HL-60 (cell line): ENCODE measurements around the gene DNAJC6.

Experiments
- DNase-seq, 2 experiments: peaks; one replicate each; pipeline ENCODE4 v3.0.0-alpha.2; 2010 to 2020; ENCODE audit warnings: low read depth in 1 of 2, low spot score in 1 of 2
- H3K27ac ChIP-seq: fragments of 250-450 bp; sonication (Bioruptor Pico); replicated peaks from 2 replicates; pipeline ENCODE4 v1.5.1; 2020; ENCODE audit warnings: mild to moderate bottlenecking, moderate library complexity
- H3K27me3 ChIP-seq: fragments of 250-450 bp; sonication (Bioruptor Pico); 2 replicates; pipeline ENCODE4 v1.5.1; 2021; ENCODE audit warnings: mild to moderate bottlenecking, moderate library complexity; ENCODE audit not compliant: insufficient read depth, poor library complexity, severe bottlenecking
- H3K4me3 ChIP-seq: replicated peaks from 2 replicates; pipeline ENCODE4 v1.5.1; 2011; ENCODE audit warnings: mild to moderate bottlenecking, control low read depth, low read length; ENCODE audit not compliant: insufficient read depth
- GABPA ChIP-seq: IDR thresholded peaks from 2 replicates; pipeline ENCODE4 v1.6.1; 2012; ENCODE audit warnings: low read depth
- POLR2AphosphoS5 ChIP-seq: IDR thresholded peaks from 2 replicates; pipeline ENCODE4 v1.6.1; 2012; ENCODE audit warnings: low read depth
- SPI1 ChIP-seq: IDR thresholded peaks from 2 replicates; pipeline ENCODE4 v1.6.1; 2012; ENCODE audit warnings: low read depth, mild to moderate bottlenecking, borderline replicate concordance
- TF ChIP-seq, protein P1 (sequence below): IDR thresholded peaks from 2 replicates; pipeline ENCODE4 v1.6.1; 2012; ENCODE audit warnings: low read depth; ENCODE audit not compliant: insufficient replicate concordance
- TF ChIP-seq, protein P2 (sequence below): IDR thresholded peaks from one replicate; pipeline ENCODE4 v1.5.1; 2011; ENCODE audit warnings: low read length, control low read depth, inconsistent platforms; ENCODE audit not compliant: insufficient read depth

DNAJC6 gene

DNA sequence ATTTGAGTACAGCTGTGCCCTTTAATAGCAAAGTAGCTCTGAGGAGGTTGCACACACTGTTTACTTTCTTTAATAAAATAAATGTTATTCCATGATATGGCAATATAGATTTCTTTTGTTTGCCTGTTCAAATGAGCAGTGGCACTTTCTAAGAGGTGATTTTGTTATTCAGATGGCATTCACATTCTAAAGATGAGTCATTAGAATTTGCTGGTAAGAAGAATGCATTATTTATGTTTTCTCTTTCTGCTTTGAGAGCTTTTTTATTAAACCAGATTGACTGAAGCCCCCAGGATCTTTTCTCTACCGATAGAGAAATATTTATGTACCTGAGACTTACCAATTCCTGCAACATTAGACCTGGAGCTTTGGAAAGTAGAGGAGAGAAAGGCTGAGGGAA, 100.0 kb downstream of the DNAJC6 start:
- no peak for TF ChIP-seq GABPA
- TF ChIP-seq, protein P1, sequence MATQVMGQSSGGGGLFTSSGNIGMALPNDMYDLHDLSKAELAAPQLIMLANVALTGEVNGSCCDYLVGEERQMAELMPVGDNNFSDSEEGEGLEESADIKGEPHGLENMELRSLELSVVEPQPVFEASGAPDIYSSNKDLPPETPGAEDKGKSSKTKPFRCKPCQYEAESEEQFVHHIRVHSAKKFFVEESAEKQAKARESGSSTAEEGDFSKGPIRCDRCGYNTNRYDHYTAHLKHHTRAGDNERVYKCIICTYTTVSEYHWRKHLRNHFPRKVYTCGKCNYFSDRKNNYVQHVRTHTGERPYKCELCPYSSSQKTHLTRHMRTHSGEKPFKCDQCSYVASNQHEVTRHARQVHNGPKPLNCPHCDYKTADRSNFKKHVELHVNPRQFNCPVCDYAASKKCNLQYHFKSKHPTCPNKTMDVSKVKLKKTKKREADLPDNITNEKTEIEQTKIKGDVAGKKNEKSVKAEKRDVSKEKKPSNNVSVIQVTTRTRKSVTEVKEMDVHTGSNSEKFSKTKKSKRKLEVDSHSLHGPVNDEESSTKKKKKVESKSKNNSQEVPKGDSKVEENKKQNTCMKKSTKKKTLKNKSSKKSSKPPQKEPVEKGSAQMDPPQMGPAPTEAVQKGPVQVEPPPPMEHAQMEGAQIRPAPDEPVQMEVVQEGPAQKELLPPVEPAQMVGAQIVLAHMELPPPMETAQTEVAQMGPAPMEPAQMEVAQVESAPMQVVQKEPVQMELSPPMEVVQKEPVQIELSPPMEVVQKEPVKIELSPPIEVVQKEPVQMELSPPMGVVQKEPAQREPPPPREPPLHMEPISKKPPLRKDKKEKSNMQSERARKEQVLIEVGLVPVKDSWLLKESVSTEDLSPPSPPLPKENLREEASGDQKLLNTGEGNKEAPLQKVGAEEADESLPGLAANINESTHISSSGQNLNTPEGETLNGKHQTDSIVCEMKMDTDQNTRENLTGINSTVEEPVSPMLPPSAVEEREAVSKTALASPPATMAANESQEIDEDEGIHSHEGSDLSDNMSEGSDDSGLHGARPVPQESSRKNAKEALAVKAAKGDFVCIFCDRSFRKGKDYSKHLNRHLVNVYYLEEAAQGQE, result no peak
- no peak for TF ChIP-seq SPI1
- TF ChIP-seq, protein P2, sequence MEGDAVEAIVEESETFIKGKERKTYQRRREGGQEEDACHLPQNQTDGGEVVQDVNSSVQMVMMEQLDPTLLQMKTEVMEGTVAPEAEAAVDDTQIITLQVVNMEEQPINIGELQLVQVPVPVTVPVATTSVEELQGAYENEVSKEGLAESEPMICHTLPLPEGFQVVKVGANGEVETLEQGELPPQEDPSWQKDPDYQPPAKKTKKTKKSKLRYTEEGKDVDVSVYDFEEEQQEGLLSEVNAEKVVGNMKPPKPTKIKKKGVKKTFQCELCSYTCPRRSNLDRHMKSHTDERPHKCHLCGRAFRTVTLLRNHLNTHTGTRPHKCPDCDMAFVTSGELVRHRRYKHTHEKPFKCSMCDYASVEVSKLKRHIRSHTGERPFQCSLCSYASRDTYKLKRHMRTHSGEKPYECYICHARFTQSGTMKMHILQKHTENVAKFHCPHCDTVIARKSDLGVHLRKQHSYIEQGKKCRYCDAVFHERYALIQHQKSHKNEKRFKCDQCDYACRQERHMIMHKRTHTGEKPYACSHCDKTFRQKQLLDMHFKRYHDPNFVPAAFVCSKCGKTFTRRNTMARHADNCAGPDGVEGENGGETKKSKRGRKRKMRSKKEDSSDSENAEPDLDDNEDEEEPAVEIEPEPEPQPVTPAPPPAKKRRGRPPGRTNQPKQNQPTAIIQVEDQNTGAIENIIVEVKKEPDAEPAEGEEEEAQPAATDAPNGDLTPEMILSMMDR, result no peak
- H3K27ac ChIP-seq, result no peak overlapping the region
- DNase-seq, result no peak
- no peak overlapping the region for H3K4me3 ChIP-seq
- no peaks in the 10 kb centered on the region for H3K27me3 ChIP-seq

DNA sequence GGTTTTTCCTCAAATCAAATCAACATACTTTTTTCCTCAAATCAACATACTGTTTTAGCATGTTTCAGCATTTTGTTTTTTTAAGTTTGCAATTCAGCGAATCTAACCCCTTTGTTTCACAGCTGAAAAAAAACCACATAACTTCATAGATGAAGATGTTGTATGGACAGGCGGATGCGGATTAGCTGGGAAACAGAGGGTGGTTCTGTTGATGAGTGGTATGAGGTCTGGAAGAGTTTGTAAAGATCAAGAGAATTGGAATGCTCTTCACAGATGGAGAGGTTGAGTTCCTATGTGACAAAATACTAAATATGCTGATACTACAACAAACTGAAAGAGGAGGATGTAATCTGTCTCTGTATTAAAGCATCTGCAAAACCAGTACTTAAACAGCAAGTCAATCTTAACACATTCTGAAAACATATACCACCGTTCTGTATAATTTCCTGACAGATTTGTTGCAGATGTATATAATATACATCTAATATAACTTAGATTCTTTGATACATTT, 100.5 kb downstream of the DNAJC6 start:
- TF ChIP-seq GABPA (no peak), POLR2AphosphoS5 (no peak), SPI1 (no peak)
- TF ChIP-seq, protein P1, result no peak
- TF ChIP-seq, protein P2, result no peak
- no peak overlapping the region for H3K27ac ChIP-seq
- H3K27me3 ChIP-seq, result no peaks in the 10 kb centered on the region
- no peak for DNase-seq
- H3K4me3 ChIP-seq, result no peak overlapping the region

DNA sequence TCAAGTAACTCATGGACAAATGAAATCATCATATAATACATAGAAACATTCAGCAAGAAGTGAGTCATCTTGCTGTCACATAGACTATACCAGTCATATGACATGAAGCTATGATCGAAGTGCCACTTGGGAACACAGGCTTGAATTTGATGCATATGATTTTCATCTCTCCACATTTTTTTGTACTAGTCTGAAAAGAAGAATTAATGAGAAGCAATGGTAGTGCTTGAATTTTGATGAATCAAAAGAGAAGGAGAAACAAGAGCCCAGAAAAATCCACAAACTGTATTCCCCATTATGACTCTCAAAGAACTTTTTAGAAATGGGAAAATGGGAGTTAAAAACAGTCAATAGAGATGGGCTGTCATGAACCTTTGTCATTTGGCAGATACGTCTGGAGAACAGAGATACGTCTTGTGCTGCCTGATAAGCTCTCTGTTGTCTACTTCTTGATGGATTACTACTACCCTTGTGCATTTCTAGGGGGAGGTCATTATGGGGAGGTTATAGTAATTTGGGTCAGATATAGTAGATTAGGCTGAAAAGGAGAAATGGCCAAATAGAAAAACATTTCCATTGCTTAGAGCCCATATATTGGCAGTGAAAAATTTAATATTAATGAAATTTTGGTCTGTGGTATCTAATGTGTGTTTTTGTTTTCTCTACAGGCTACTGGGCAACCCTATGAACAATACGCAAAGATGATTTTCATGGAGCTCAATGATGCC, 103.1 kb downstream of the DNAJC6 start:
- DNase-seq, result no peak
- TF ChIP-seq POLR2AphosphoS5 (no peak), GABPA (no peak), SPI1 (no peak)
- TF ChIP-seq, protein P1, result no peak
- TF ChIP-seq, protein P2, result no peak
- Histone ChIP-seq H3K4me3 (no peak overlapping the region), H3K27me3 (peaks cover 5% of the 10 kb centered on the region), H3K27ac (no peak overlapping the region)
